ENCODE results near the gene TMF1. TPM values are rescaled to one million over a fixed set of nuclear protein-coding genes. Genes with fewer than 3 reads are reported as not detected.

Gene TMF1
- total and polyA plus RNA-seq, 7 experiments from 2014 or later, result 36.1 to 71.8 (median 47.7) TPM

GRCh38 chr3:68985146-68985790, 66.9 kb downstream of the TMF1 start:
- H3K36me3 ChIP-seq (ENCODE audit: control insufficient read depth in 2 of 3, insufficient read depth in 3 of 3, low read length in 3 of 3), result peaks cover 4 to 45% (median 4%) of the 10 kb centered on the region in 3 experiments

GRCh38 chr3:68984011-68984530, 68.1 kb downstream of the TMF1 start:
- H3K27me3 ChIP-seq (ENCODE audit: control insufficient read depth in 2 of 2, insufficient read depth in 2 of 2, low read length in 2 of 2), result no peaks in the 10 kb centered on the region
- DNase-seq (no peak), ATAC-seq (no peak)
- no peaks in the 10 kb centered on the region for H3K4me1 Mint-ChIP-seq
- no peak overlapping the region for H3K27ac ChIP-seq (ENCODE audit: low read depth, low read length)
- H3K27ac Mint-ChIP-seq, result peak overlapping the region in 1 of 9 donors; percentile 47
- intact Hi-C loops (cut with micrococcal nuclease), result no loop called here
- no peaks in the 10 kb centered on the region for H3K27me3 Mint-ChIP-seq
- no peak overlapping the region for H3K4me3 Mint-ChIP-seq
- peaks cover 4 to 46% (median 4%) of the 10 kb centered on the region in 3 experiments for H3K36me3 ChIP-seq (ENCODE audit: control insufficient read depth in 2 of 3, insufficient read depth in 3 of 3, low read length in 3 of 3)
- no peaks in the 10 kb centered on the region for H3K9me3 Mint-ChIP-seq
- CTCF ChIA-PET, result no interaction called here
- H3K9me3 ChIP-seq (ENCODE audit: control insufficient read depth in 2 of 3, low read length in 3 of 3), result no peaks in the 10 kb centered on the region
- no peaks in the 10 kb centered on the region for H3K4me1 ChIP-seq (ENCODE audit: control insufficient read depth in 2 of 2, insufficient read depth in 2 of 2, low read length in 2 of 2)
- POLR2A ChIA-PET, result no interaction called here
- no peak overlapping the region for H3K4me3 ChIP-seq (ENCODE audit: low read length)
- peaks cover 20 to 63% (median 55%) of the 10 kb centered on the region in 5 donors for H3K36me3 Mint-ChIP-seq

More at GRCh38 chr3:68985146-68985790, 66.9 kb downstream of the TMF1 start:
- CTCF ChIA-PET, result no interaction called here
- POLR2A ChIA-PET, result no interaction called here
- Mint-ChIP-seq H3K4me3 (no peak overlapping the region), H3K9me3 (no peaks in the 10 kb centered on the region), H3K36me3 (peaks cover 20 to 61% (median 55%) of the 10 kb centered on the region in 5 donors), H3K4me1 (no peaks in the 10 kb centered on the region), H3K27ac (peak overlapping the region in 1 of 9 donors; percentile 20), H3K27me3 (no peaks in the 10 kb centered on the region)
- no peak for ATAC-seq
- intact Hi-C loops (cut with micrococcal nuclease), result no loop called here
- H3K4me3 ChIP-seq (ENCODE audit: low read length), result no peak overlapping the region
- H3K9me3 ChIP-seq (ENCODE audit: control insufficient read depth in 2 of 3, low read length in 3 of 3), result no peaks in the 10 kb centered on the region
- no peaks in the 10 kb centered on the region for H3K4me1 ChIP-seq (ENCODE audit: control insufficient read depth in 2 of 2, insufficient read depth in 2 of 2, low read length in 2 of 2)
- no peaks in the 10 kb centered on the region for H3K27me3 ChIP-seq (ENCODE audit: control insufficient read depth in 2 of 2, insufficient read depth in 2 of 2, low read length in 2 of 2)
- no peak for DNase-seq
- H3K27ac ChIP-seq (ENCODE audit: low read depth, low read length), result no peak overlapping the region

- H3K4me1 Mint-ChIP-seq, result no peaks in the 10 kb centered on the region
Measured at GRCh38 chr3:68977486-68978167, 74.5 kb downstream of the TMF1 start.

GRCh38 chr3:68974711-68975110, 77.4 kb downstream of the TMF1 start:
- Mint-ChIP-seq H3K9me3 (no peaks in the 10 kb centered on the region), H3K27ac (no peak overlapping the region), H3K4me1 (peaks cover 0 to 1% (median 0%) of the 10 kb centered on the region in 7 donors), H3K27me3 (peaks cover 0 to 20% (median 0%) of the 10 kb centered on the region in 5 donors), H3K36me3 (peaks cover 0 to 28% (median 13%) of the 10 kb centered on the region in 5 donors), H3K4me3 (no peak overlapping the region)
- ATAC-seq (no peak), DNase-seq (no peak)
- H3K36me3 ChIP-seq (ENCODE audit: control insufficient read depth in 2 of 3, insufficient read depth in 3 of 3, low read length in 3 of 3), result peaks cover 0 to 8% (median 0%) of the 10 kb centered on the region in 3 experiments
- H3K9me3 ChIP-seq (ENCODE audit: control insufficient read depth in 2 of 3, low read length in 3 of 3), result no peaks in the 10 kb centered on the region
- H3K4me3 ChIP-seq (ENCODE audit: low read length), result no peak overlapping the region
- intact Hi-C loops (cut with micrococcal nuclease), result no loop called here
- no peaks in the 10 kb centered on the region for H3K4me1 ChIP-seq (ENCODE audit: control insufficient read depth in 2 of 2, insufficient read depth in 2 of 2, low read length in 2 of 2)
- H3K27me3 ChIP-seq (ENCODE audit: control insufficient read depth in 2 of 2, insufficient read depth in 2 of 2, low read length in 2 of 2), result no peaks in the 10 kb centered on the region
- H3K27ac ChIP-seq (ENCODE audit: low read depth, low read length), result no peak overlapping the region
- POLR2A ChIA-PET, result no interaction called here
- CTCF ChIA-PET, result no interaction called here

More at GRCh38 chr3:68977486-68978167, 74.5 kb downstream of the TMF1 start:
- no peak overlapping the region for H3K4me3 ChIP-seq (ENCODE audit: low read length)
- Mint-ChIP-seq H3K27me3 (peaks cover 0 to 3% (median 0%) of the 10 kb centered on the region in 5 donors), H3K9me3 (no peaks in the 10 kb centered on the region), H3K27ac (peak overlapping the region in 1 of 9 donors; percentile 45), H3K4me3 (no peak overlapping the region), H3K36me3 (peaks cover 0 to 35% (median 20%) of the 10 kb centered on the region in 5 donors)
- DNase-seq (no peak), ATAC-seq (no peak)
- no peaks in the 10 kb centered on the region for H3K9me3 ChIP-seq (ENCODE audit: control insufficient read depth in 2 of 3, low read length in 3 of 3)
- no peaks in the 10 kb centered on the region for H3K27me3 ChIP-seq (ENCODE audit: control insufficient read depth in 2 of 2, insufficient read depth in 2 of 2, low read length in 2 of 2)
- ChIA-PET CTCF (no interaction called here), POLR2A (no interaction called here)
- intact Hi-C loops (cut with micrococcal nuclease), result no loop called here
- H3K36me3 ChIP-seq (ENCODE audit: control insufficient read depth in 2 of 3, insufficient read depth in 3 of 3, low read length in 3 of 3), result peaks cover 0 to 20% (median 2%) of the 10 kb centered on the region in 3 experiments
- no peaks in the 10 kb centered on the region for H3K4me1 ChIP-seq (ENCODE audit: control insufficient read depth in 2 of 2, insufficient read depth in 2 of 2, low read length in 2 of 2)
- H3K27ac ChIP-seq (ENCODE audit: low read depth, low read length), result no peak overlapping the region

- ChIA-PET POLR2A (no interaction called here), CTCF (interaction anchor here (0.7 kb wide), 1 partner anchor 13 kb away, joined by 3 read pairs; no protein-coding TSS in a partner anchor)
- Histone ChIP-seq H3K4me1 (ENCODE audit: control insufficient read depth in 2 of 2, insufficient read depth in 2 of 2, low read length in 2 of 2) (no peaks in the 10 kb centered on the region), H3K27ac (ENCODE audit: low read depth, low read length) (no peak overlapping the region), H3K27me3 (ENCODE audit: control insufficient read depth in 2 of 2, insufficient read depth in 2 of 2, low read length in 2 of 2) (no peaks in the 10 kb centered on the region), H3K36me3 (ENCODE audit: control insufficient read depth in 2 of 3, insufficient read depth in 3 of 3, low read length in 3 of 3) (peaks cover 0 to 8% (median 0%) of the 10 kb centered on the region in 3 experiments), H3K4me3 (ENCODE audit: low read length) (no peak overlapping the region), H3K9me3 (ENCODE audit: control insufficient read depth in 2 of 3, low read length in 3 of 3) (no peaks in the 10 kb centered on the region)
- intact Hi-C loops (cut with micrococcal nuclease), result loop anchor here in 1 of 2 donors (2.0 kb wide), 1 partner anchor 1859 kb away; no protein-coding TSS in a partner anchor
- Mint-ChIP-seq H3K9me3 (no peaks in the 10 kb centered on the region), H3K4me1 (peaks cover 0 to 1% (median 0%) of the 10 kb centered on the region in 7 donors), H3K4me3 (no peak overlapping the region), H3K36me3 (peaks cover 0 to 21% (median 13%) of the 10 kb centered on the region in 5 donors), H3K27me3 (peaks cover 0 to 20% (median 0%) of the 10 kb centered on the region in 5 donors), H3K27ac (peak overlapping the region in 1 of 9 donors; percentile 56)
- ATAC-seq (no peak), DNase-seq (no peak)
Measured at GRCh38 chr3:68973639-68974038, 78.5 kb downstream of the TMF1 start.

- DNase-seq (peak in 3 of 9 donors; percentile 0 to 19 (median 6)), ATAC-seq (peak; percentile 54)
- H3K4me3 Mint-ChIP-seq, result no peak overlapping the region
- Histone ChIP-seq H3K36me3 (ENCODE audit: control insufficient read depth in 2 of 3, insufficient read depth in 3 of 3, low read length in 3 of 3) (peaks cover 0 to 5% (median 0%) of the 10 kb centered on the region in 3 experiments), H3K27ac (ENCODE audit: low read depth, low read length) (no peak overlapping the region), H3K9me3 (ENCODE audit: control insufficient read depth in 2 of 3, low read length in 3 of 3) (no peaks in the 10 kb centered on the region), H3K4me3 (ENCODE audit: low read length) (no peak overlapping the region), H3K27me3 (ENCODE audit: control insufficient read depth in 2 of 2, insufficient read depth in 2 of 2, low read length in 2 of 2) (no peaks in the 10 kb centered on the region), H3K4me1 (ENCODE audit: control insufficient read depth in 2 of 2, insufficient read depth in 2 of 2, low read length in 2 of 2) (no peaks in the 10 kb centered on the region)
- intact Hi-C loops (cut with micrococcal nuclease), result loop anchor here in 1 of 2 donors (2.0 kb wide), 1 partner anchor 1858 kb away; no protein-coding TSS in a partner anchor
- no peak overlapping the region for H3K27ac Mint-ChIP-seq
- peaks cover 0 to 11% (median 4%) of the 10 kb centered on the region in 5 donors for H3K36me3 Mint-ChIP-seq
- POLR2A ChIA-PET, result no interaction called here
- no peaks in the 10 kb centered on the region for H3K9me3 Mint-ChIP-seq
- CTCF ChIA-PET, result no interaction called here
- peaks cover 0 to 1% (median 0%) of the 10 kb centered on the region in 7 donors for H3K4me1 Mint-ChIP-seq
- H3K27me3 Mint-ChIP-seq, result peaks cover 0 to 20% (median 0%) of the 10 kb centered on the region in 5 donors
Measured at GRCh38 chr3:68972358-68972979, 79.7 kb downstream of the TMF1 start.
